ENCODE results near the gene GTPBP4.

DNA sequence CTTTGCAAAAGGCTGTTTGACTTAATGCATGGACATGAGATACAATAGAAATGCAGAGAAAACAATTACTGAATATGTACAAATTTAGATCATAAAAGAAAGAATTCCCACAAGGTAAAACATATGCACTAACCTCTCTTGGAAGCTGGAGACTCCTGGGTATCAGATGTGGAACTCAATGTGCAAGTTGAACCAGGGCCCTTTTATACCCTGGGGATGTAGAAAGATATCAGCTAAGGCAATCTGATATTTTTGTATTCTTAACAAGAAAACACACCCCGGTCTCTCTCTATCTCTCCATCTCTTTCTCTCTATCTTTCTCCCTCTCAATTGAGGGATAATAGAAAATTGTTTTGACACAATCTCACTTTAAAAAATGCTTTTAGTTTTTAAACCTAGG lies 37.4 kb downstream of the GTPBP4 start, which contains the start of gene IDI2:
- TF ChIP-seq, protein P1, sequence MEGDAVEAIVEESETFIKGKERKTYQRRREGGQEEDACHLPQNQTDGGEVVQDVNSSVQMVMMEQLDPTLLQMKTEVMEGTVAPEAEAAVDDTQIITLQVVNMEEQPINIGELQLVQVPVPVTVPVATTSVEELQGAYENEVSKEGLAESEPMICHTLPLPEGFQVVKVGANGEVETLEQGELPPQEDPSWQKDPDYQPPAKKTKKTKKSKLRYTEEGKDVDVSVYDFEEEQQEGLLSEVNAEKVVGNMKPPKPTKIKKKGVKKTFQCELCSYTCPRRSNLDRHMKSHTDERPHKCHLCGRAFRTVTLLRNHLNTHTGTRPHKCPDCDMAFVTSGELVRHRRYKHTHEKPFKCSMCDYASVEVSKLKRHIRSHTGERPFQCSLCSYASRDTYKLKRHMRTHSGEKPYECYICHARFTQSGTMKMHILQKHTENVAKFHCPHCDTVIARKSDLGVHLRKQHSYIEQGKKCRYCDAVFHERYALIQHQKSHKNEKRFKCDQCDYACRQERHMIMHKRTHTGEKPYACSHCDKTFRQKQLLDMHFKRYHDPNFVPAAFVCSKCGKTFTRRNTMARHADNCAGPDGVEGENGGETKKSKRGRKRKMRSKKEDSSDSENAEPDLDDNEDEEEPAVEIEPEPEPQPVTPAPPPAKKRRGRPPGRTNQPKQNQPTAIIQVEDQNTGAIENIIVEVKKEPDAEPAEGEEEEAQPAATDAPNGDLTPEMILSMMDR (IDR thresholded peaks at IDR 0.05; ENCODE audit: low read depth, low read length, missing input control): no peak
- TF ChIP-seq GABPA (IDR thresholded peaks at IDR 0.05 in 1 of 2, conservative IDR thresholded peaks at IDR 0.05 in 1 of 2) (no peak), TAF1 (conservative IDR thresholded peaks at IDR 0.05) (no peak), RAD21 (IDR thresholded peaks at IDR 0.05) (no peak), YY1 (IDR thresholded peaks at IDR 0.05) (no peak), JUND (IDR thresholded peaks at IDR 0.05) (no peak), SP1 (IDR thresholded peaks at IDR 0.05) (no peak), FOXA1 (IDR thresholded peaks at IDR 0.05) (no peak), HNF4G (IDR thresholded peaks at IDR 0.05) (no peak)
- TF ChIP-seq, protein P2, sequence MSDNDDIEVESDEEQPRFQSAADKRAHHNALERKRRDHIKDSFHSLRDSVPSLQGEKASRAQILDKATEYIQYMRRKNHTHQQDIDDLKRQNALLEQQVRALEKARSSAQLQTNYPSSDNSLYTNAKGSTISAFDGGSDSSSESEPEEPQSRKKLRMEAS (IDR thresholded peaks at IDR 0.05): no peak
- TF ChIP-seq, protein P3, sequence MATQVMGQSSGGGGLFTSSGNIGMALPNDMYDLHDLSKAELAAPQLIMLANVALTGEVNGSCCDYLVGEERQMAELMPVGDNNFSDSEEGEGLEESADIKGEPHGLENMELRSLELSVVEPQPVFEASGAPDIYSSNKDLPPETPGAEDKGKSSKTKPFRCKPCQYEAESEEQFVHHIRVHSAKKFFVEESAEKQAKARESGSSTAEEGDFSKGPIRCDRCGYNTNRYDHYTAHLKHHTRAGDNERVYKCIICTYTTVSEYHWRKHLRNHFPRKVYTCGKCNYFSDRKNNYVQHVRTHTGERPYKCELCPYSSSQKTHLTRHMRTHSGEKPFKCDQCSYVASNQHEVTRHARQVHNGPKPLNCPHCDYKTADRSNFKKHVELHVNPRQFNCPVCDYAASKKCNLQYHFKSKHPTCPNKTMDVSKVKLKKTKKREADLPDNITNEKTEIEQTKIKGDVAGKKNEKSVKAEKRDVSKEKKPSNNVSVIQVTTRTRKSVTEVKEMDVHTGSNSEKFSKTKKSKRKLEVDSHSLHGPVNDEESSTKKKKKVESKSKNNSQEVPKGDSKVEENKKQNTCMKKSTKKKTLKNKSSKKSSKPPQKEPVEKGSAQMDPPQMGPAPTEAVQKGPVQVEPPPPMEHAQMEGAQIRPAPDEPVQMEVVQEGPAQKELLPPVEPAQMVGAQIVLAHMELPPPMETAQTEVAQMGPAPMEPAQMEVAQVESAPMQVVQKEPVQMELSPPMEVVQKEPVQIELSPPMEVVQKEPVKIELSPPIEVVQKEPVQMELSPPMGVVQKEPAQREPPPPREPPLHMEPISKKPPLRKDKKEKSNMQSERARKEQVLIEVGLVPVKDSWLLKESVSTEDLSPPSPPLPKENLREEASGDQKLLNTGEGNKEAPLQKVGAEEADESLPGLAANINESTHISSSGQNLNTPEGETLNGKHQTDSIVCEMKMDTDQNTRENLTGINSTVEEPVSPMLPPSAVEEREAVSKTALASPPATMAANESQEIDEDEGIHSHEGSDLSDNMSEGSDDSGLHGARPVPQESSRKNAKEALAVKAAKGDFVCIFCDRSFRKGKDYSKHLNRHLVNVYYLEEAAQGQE (IDR thresholded peaks at IDR 0.05): no peak
- TF ChIP-seq, protein P4, sequence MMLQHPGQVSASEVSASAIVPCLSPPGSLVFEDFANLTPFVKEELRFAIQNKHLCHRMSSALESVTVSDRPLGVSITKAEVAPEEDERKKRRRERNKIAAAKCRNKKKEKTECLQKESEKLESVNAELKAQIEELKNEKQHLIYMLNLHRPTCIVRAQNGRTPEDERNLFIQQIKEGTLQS (IDR thresholded peaks at IDR 0.05): no peak
- TF ChIP-seq, protein P5, sequence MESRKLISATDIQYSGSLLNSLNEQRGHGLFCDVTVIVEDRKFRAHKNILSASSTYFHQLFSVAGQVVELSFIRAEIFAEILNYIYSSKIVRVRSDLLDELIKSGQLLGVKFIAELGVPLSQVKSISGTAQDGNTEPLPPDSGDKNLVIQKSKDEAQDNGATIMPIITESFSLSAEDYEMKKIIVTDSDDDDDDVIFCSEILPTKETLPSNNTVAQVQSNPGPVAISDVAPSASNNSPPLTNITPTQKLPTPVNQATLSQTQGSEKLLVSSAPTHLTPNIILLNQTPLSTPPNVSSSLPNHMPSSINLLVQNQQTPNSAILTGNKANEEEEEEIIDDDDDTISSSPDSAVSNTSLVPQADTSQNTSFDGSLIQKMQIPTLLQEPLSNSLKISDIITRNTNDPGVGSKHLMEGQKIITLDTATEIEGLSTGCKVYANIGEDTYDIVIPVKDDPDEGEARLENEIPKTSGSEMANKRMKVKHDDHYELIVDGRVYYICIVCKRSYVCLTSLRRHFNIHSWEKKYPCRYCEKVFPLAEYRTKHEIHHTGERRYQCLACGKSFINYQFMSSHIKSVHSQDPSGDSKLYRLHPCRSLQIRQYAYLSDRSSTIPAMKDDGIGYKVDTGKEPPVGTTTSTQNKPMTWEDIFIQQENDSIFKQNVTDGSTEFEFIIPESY (IDR thresholded peaks at IDR 0.05): no peak
